DND-41 (cell line): Measurements from ENCODE around the gene OR5H6.
"Not testable (repeated sequence)": the region's sequence is repeated elsewhere in the genome, so short reads cannot be mapped to it uniquely, and the experiment has no call there.

Experiments used
- ATAC-seq: fragments of 200-7000 bp; cut with Tn5 transposase; 3 replicates; pipeline ENCODE4 v1.9.1; 2021; ENCODE audit warnings: low read depth; ENCODE audit not compliant: insufficient read depth
- DNase-seq: peaks from one replicate; pipeline ENCODE4 v3.0.0-alpha.2; 2020
- H2AFZ ChIP-seq: 2 replicates; pipeline ENCODE4 v1.6.0; 2012; ENCODE audit warnings: low read depth, low read length
- H3K27ac ChIP-seq: 2 replicates; pipeline ENCODE4 v1.5.1; 2012; ENCODE audit warnings: low read length, inconsistent platforms
- H3K27me3 ChIP-seq: fragments of 200-600 bp; sonication (generic); 2 replicates; pipeline ENCODE4 v1.6.0; 2012; ENCODE audit warnings: low read length, mild to moderate bottlenecking, inconsistent platforms; ENCODE audit not compliant: insufficient read depth, poor library complexity
- H3K36me3 ChIP-seq: 2 replicates; pipeline ENCODE4 v1.5.1; 2012; ENCODE audit warnings: low read length, inconsistent platforms; ENCODE audit not compliant: insufficient read depth
- H3K4me1 ChIP-seq: 2 replicates; pipeline ENCODE4 v1.5.1; 2012; ENCODE audit warnings: mild to moderate bottlenecking, low read length; ENCODE audit not compliant: insufficient read depth
- H3K4me2 ChIP-seq: 2 replicates; pipeline ENCODE4 v1.6.0; 2012; ENCODE audit warnings: mild to moderate bottlenecking, moderate library complexity, low read length, inconsistent platforms; ENCODE audit not compliant: insufficient read depth
- H3K4me3 ChIP-seq, 2 experiments: fragments of 200-600 bp in 1 of 2; shearing (Covaris generic) in 1 of 2; 2 replicates each; pipeline ENCODE4 v1.5.1; 2012 to 2016; ENCODE audit warnings: inconsistent platforms in 2 of 2, low read length in 2 of 2, mild to moderate bottlenecking in 2 of 2, low read depth in 1 of 2, moderate library complexity in 1 of 2
- H3K79me2 ChIP-seq: 2 replicates; pipeline ENCODE4 v1.6.0; 2012; ENCODE audit warnings: low read length, inconsistent platforms; ENCODE audit not compliant: insufficient read depth
- H3K9ac ChIP-seq: 2 replicates; pipeline ENCODE4 v1.6.0; 2012; ENCODE audit warnings: low read depth, mild to moderate bottlenecking, inconsistent platforms, low read length, moderate library complexity
- H3K9me3 ChIP-seq: 2 replicates; pipeline ENCODE4 v1.5.1; 2012; ENCODE audit warnings: low read length, moderate library complexity, mild to moderate bottlenecking, inconsistent platforms; ENCODE audit not compliant: insufficient read depth, severe bottlenecking
- H4K20me1 ChIP-seq: 2 replicates; pipeline ENCODE4 v1.6.0; 2012; ENCODE audit warnings: low read length; ENCODE audit not compliant: insufficient read depth
- EZH2 ChIP-seq: IDR thresholded peaks from 3 replicates; pipeline ENCODE4 v1.6.1; 2012; ENCODE audit warnings: borderline replicate concordance, low read depth, mild to moderate bottlenecking, moderate library complexity, low read length, inconsistent platforms; ENCODE audit not compliant: severe bottlenecking
- TF ChIP-seq, protein P1 (sequence below): IDR thresholded peaks from 2 replicates; pipeline ENCODE4 v1.5.1; 2012; ENCODE audit warnings: borderline replicate concordance, low read length, moderate library complexity, mild to moderate bottlenecking; ENCODE audit not compliant: poor library complexity, severe bottlenecking; ENCODE audit errors: extremely low read depth

The OR5H6 gene

DNA sequence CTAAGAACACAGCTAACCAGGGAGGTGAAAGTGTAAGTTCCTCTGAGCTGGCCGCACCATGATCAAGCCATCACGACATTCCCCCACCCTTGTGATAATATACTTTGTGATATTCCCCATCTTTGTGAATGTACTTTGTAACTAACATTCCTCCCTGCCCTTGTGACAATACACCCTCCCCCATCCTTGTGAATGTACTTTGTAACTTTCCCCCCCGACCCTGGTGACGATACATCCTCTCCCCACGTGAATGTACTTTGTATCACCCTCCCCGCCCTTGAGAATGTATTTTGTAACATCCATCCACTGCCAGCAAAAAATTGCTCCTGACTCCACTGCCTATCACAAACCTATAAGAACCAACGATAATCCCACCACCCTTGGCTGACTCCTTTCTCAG is 20.2 kb upstream of the OR5H6 start:
- Histone ChIP-seq H3K27ac (no peak overlapping the region), H3K4me1 (no peaks in the 10 kb centered on the region), H2AFZ (no peak overlapping the region), H3K9ac (no peak overlapping the region), H4K20me1 (no peaks in the 10 kb centered on the region), H3K4me3 (no peak overlapping the region), H3K27me3 (no peaks in the 10 kb centered on the region), H3K4me2 (no peak overlapping the region), H3K9me3 (no peaks in the 10 kb centered on the region), H3K36me3 (no peaks in the 10 kb centered on the region), H3K79me2 (no peaks in the 10 kb centered on the region)
- no peak for DNase-seq
- no peak for ATAC-seq
- TF ChIP-seq, protein P1, sequence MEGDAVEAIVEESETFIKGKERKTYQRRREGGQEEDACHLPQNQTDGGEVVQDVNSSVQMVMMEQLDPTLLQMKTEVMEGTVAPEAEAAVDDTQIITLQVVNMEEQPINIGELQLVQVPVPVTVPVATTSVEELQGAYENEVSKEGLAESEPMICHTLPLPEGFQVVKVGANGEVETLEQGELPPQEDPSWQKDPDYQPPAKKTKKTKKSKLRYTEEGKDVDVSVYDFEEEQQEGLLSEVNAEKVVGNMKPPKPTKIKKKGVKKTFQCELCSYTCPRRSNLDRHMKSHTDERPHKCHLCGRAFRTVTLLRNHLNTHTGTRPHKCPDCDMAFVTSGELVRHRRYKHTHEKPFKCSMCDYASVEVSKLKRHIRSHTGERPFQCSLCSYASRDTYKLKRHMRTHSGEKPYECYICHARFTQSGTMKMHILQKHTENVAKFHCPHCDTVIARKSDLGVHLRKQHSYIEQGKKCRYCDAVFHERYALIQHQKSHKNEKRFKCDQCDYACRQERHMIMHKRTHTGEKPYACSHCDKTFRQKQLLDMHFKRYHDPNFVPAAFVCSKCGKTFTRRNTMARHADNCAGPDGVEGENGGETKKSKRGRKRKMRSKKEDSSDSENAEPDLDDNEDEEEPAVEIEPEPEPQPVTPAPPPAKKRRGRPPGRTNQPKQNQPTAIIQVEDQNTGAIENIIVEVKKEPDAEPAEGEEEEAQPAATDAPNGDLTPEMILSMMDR: no peak
- no peak for TF ChIP-seq EZH2

- H4K20me1 ChIP-seq: no peaks in the 10 kb centered on the region
- no peaks in the 10 kb centered on the region for H3K9me3 ChIP-seq
- no peaks in the 10 kb centered on the region for H3K79me2 ChIP-seq
- no peaks in the 10 kb centered on the region for H3K27me3 ChIP-seq
- no peaks in the 10 kb centered on the region for H3K36me3 ChIP-seq
- TF ChIP-seq, protein P1: no peak
- TF ChIP-seq EZH2: no peak
- H3K27ac ChIP-seq: no peak overlapping the region
- no peak overlapping the region for H3K9ac ChIP-seq
- no peak overlapping the region for H3K4me2 ChIP-seq
- H3K4me3 ChIP-seq: no peak overlapping the region
- ATAC-seq (no peak), DNase-seq (no peak)
- H3K4me1 ChIP-seq: no peaks in the 10 kb centered on the region
- H2AFZ ChIP-seq: no peak overlapping the region
Measured at GRCh38 chr3:98246142-98246541, 17.9 kb upstream of the OR5H6 start.

DNA sequence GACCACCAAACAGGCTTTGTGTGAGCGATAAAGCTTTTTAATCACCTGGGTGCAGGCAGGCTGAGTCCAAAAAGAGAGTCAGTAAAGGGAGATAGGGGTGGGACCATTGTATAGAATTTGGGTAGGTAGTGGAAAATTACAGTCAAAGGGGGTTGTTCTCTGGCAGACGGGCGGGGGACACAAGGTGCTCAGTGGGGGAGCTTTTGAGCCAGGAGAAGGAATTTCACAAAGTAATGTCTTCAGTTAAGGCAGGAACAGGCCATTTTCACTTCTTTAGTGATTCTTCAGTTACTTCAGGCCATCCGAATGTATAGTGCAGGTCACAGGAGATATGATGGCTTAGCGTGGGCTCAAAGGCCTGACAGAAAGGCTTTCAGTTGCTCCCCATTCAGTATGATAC is 8.0 kb upstream of the OR5H6 start:
- not testable (repeated sequence) for H3K4me2 ChIP-seq, H2AFZ ChIP-seq, H4K20me1 ChIP-seq, H3K36me3 ChIP-seq, H3K27me3 ChIP-seq, H3K9me3 ChIP-seq, H3K9ac ChIP-seq, H3K4me1 ChIP-seq, H3K4me3 ChIP-seq, ATAC-seq, H3K79me2 ChIP-seq, DNase-seq, H3K27ac ChIP-seq

- H3K79me2 ChIP-seq: no peaks in the 10 kb centered on the region
- TF ChIP-seq, protein P1: peak; percentile 53
- no peak for TF ChIP-seq EZH2
- H3K36me3 ChIP-seq: no peaks in the 10 kb centered on the region
- no peaks in the 10 kb centered on the region for H3K9me3 ChIP-seq
- no peak overlapping the region for H3K4me3 ChIP-seq
- H3K4me2 ChIP-seq: no peak overlapping the region
- ATAC-seq (peak; percentile 67), DNase-seq (peak; percentile 18)
- H4K20me1 ChIP-seq: no peaks in the 10 kb centered on the region
- no peak overlapping the region for H3K27ac ChIP-seq
- no peaks in the 10 kb centered on the region for H3K4me1 ChIP-seq
- no peak overlapping the region for H2AFZ ChIP-seq
- no peak overlapping the region for H3K9ac ChIP-seq
- no peaks in the 10 kb centered on the region for H3K27me3 ChIP-seq
Measured at GRCh38 chr3:98259707-98260106, 4.3 kb upstream of the OR5H6 start.
